GM21526 (cell line): ENCODE measurements around the gene TCEAL8.
"Not testable (repeated sequence)": the region's sequence is repeated elsewhere in the genome, so short reads cannot be mapped to it uniquely, and the experiment has no call there.

Source experiments
- ATAC-seq: cut with Tn5 transposase; IDR thresholded peaks from one replicate; pipeline ENCODE4 v1.9.1; 2021; ENCODE audit warnings: moderate library complexity; ENCODE audit not compliant: unreplicated experiment, low FRiP score

The TCEAL8 gene, protein sequence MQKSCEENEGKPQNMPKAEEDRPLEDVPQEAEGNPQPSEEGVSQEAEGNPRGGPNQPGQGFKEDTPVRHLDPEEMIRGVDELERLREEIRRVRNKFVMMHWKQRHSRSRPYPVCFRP

DNA sequence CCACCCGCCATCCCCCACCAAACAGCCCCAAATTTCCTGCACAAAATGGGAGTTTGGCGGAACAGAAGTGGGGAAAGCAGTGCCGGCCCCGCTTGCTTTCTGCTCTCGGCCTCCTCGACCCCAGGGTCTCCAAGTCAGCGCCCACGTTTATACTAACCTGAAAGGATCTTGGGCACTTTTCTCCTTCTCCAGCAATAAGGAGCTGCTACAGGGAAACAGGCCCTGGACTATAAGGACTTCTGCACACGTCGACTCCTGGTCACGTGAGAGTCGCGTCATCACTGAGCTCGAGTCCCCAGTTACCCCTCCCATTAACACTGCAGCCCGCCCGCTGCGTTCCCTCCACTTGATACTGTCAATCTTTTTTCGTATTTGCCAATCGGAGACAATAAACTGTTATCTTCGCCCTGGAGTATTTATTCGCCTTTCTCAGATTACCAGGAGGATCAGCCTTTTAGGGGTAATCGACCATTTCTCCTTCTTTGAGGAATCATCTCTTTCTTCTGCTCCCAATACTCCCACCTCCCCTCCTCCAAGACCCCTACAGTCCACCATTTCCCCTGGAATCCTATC, at the start of gene TCEAL8:
TCEAL8 (minus strand) TSS at position 235 of the 573 bp plus-strand sequence. CDS start 1,176 bp downstream, outside the sequence.
- ATAC-seq, result peak; percentile 94

DNA sequence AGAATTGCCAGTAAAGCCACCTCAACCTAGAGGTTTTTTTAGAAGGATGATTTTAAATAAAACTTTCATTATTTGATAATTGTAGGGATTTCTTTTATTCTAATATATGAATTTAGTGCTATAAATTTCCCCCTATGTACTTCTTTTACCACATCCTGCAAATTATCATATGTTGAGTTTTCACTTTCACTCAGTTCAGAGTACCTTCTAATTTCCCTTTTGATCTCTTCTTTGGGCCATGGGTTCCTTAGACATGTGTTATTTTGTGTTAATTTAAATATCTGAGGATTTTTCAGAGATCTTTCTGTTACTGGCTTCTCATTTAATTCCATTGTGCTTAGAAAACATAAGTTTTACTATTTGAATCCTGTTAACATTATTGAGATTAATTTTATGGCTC, 49.8 kb upstream of the TCEAL8 start:
- no peak for ATAC-seq

DNA sequence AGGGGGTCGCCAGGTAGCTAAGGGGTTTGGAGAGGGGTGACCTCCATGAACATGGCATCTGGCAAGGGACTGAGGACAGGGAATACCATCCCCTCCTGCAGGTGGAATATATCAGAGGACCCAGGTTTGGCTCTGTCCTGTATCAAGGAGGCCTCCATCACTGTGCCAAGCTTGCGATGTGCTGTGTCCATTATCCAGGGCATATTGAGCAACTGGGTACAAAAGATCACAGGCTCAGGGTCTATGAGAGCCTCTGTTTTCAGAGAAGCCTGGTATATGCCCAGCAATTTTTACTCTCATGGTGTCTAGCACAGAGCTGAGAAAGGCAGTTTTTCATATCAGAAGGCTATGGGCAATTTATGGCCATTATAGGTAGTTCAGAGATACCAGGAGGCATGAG, 38.2 kb upstream of the TCEAL8 start:
- no peak for ATAC-seq

DNA sequence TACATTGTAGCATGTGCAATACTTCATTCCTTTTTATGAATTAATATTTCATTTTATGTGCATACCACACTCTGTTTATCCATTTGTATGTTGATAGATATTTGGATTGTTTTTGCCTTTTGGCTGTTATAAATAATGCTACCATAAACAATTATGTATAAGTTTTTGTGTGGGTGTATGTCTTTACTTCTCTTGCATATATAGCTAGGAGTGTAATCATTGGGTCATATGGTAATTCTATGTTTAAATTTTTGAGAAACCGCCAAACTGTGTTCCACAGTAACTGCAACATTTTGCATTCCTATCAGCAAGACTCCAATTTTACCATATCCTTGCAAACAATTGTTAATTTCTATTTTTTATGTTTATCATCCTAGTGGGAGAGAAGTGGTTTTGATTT, 24.7 kb upstream of the TCEAL8 start:
- no peak for ATAC-seq

DNA sequence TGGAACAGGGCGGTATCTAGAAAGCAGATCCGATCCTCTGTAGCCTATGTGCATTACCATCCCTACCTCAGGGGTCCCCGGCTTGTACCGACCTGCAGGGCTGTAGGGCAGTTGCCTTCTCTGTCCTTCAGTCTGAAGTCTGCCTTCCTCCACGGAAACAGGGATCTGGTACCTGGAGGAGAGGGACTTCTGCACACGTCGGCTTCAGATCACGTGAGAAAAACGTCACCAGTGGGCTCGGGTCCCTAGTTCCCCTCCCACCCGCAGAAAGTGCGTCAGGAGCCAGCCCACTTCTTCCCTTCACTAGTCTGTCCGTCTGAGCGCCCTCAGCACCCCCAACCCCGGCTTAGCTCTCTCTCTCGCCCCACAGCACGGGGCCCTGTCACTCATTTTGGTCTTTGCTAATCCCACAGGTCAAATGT, 21.6 kb upstream of the TCEAL8 start, which contains the start of gene TCEAL5:
TCEAL5 (minus strand) TSS at position 170 of the 422 bp plus-strand sequence. CDS start 2,187 bp downstream, outside the sequence.
- ATAC-seq, result no peak

DNA sequence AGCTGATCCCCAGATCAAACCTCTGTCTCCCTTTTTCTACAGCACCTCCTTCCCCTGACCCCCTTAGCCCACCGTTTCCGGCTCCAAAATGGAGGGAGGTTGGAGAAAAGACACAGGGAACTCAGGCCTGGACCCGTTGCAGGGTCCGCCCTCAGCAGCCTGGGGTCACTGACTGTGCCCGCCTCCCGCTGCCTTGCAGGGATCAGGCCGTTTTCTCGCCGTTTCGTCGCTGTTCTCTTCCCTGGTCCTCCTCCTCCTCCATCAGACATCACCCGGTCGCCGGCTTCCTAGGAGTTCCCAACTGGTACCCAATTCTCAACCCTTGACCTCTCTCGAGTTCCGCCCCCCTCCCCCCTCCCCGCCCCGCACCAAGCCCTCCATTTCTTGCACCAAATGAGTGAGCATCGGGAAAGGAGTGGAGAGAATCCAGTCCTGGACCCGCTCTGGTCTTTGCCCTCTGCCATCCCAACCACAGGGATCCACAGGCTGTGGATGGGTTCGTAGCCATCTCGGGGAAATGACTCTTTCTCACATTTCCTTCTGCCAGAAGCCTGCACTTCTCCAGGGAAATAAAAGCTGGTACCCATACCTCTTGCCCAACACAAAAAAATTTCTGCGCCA, 21.1 kb upstream of the TCEAL8 start:
- ATAC-seq, result no peak

GRCh38 chrX:103274284-103274683, 19.3 kb upstream of the TCEAL8 start:
- no peak for ATAC-seq

- no peak for ATAC-seq
Measured at GRCh38 chrX:103258275-103258674, 3.3 kb upstream of the TCEAL8 start.

DNA sequence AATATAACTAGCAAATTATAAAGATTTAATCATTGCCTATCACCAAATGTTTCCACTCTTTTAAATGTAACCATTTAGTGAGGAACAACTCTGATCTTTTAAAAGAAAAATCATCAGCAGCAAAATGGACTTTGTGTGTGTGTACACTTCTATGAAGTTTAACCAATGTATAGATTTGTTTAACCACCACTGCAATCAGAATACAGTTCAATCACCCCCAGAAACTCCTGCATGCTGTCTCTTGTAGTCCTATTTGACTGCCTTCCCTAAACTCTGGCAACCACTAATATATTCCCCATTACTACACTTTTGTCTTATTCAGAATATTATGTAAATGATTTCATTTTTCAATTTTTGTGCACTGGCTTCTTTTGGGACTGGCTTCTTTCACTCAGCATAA, 1.7 kb upstream of the TCEAL8 start:
- ATAC-seq, result no peak

- ATAC-seq, result peak; percentile 57
Measured at GRCh38 chrX:103254171-103254824, 657 bp downstream of the TCEAL8 start.

- no peak for ATAC-seq
Measured at GRCh38 chrX:103253608-103254007, 1.3 kb downstream of the TCEAL8 start.

DNA sequence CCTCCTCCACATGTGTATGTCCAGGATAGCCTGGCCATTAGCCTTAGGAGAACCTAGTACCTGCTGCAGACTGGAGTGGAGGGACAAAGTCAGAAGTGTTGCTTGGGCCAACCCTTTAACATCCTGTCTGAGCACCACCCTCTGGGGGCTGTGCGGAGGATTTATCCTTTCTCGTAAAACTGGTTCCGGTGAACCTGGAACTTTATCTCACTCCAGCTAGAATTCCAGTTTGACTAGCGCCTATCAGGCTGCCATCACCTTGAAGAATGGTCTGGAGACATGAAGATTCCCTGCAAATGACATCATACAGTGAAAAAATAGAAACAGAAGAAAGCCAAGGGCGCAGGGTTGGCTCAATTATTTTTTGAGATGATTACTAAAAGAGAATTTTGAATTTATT, 4.0 kb downstream of the TCEAL8 start:
- no peak for ATAC-seq

DNA sequence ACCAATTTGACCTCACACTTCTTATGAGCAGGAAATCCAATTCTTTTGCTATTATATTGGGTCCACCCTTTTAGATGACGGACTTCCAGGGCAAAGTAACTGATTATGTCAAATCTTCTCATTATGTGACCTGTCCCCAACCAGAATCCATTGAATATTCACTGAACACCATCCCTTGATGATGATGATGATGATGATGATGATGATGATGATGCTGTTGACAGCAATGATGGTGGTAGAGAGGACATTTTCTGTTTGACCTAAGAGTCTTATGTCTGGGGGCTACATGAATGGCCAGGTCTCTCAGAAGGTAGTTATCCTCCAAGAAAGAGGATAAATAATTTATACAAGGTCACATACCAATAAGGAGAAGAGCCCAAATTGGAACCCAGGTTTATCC, 5.2 kb downstream of the TCEAL8 start:
- ATAC-seq, result no peak

GRCh38 chrX:103248553-103248952, 6.4 kb downstream of the TCEAL8 start:
- ATAC-seq, result no peak

DNA sequence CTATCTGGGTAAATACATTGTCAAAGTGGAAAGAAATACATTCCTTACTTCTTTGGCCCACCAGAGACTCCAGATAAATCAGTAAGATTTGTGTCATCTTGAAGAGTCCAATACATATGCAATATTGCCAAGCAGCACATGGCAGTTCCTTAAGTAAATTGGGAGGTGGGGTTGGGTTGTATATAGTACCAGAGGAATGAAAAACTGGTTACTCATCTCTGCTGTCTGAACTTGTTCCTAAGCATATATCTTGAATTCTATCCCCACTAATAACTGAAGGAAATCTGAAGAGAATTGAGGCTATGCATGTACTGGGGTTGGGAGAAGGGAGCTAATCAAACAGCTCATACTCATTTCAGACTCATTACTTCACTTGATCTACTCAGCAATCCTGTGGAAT, 14.8 kb downstream of the TCEAL8 start:
- no peak for ATAC-seq

- no peak for ATAC-seq
Measured at GRCh38 chrX:103236296-103236695, 18.7 kb downstream of the TCEAL8 start.

DNA sequence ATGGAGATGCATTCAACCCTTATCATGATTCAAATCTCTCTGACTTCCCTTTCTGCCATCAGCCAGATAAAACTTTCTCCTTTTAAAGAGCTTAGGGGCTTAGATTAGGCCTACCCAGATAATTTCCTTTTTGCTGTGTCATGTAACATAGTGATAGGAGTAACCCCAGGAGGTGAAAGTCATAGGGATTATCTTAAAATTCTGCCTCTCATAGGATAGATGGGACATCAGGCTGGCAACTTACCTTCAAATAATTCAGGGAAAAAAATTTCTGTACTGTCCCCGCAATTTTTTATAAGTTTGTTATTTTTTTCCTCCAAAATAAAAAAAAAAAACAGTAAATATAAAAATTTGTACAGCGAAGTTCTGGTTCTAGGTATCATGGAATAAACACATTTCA, 19.3 kb downstream of the TCEAL8 start:
- not testable (repeated sequence) for ATAC-seq

- ATAC-seq, result no peak
Measured at GRCh38 chrX:103234869-103235268, 20.1 kb downstream of the TCEAL8 start.

DNA sequence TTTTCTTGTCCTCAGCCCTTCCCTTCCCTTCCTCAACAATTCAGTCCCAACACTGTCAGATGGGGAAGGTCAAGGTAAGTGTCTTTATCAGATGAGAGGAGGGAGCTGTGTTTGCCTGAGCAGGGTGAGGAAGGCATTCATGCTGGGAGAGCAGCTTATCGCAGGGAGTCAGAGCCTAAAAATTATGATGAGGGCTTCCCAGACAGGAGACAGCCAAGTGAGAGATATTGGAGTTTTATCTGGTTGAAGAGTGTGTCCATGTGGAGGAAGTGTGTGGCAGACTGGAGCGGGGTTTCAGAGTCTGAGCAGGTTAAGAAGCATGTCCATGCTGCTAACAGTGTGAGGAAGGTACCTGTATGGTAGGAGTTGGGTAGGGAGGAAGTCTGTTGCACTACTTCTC, 21.7 kb downstream of the TCEAL8 start:
- no peak for ATAC-seq

GRCh38 chrX:103225918-103226317, 29.0 kb downstream of the TCEAL8 start:
- not testable (repeated sequence) for ATAC-seq

- no peak for ATAC-seq
Measured at GRCh38 chrX:103220511-103221323, 34.2 kb downstream of the TCEAL8 start.
